CD4-positive, alpha-beta T cell treated with Interleukin-21 for 1 hour (primary cell): Measurements from ENCODE around the gene RS1.

Experiments used
- DNase-seq: peaks from one replicate; pipeline ENCODE4 v3.0.0-alpha.2; 2020

Gene RS1

GRCh38 chrX:18666614-18667013, 5.3 kb downstream of the RS1 start:
- no peak for DNase-seq

- no peak for DNase-seq
Measured at GRCh38 chrX:18664947-18665346, 7.0 kb downstream of the RS1 start.

DNA sequence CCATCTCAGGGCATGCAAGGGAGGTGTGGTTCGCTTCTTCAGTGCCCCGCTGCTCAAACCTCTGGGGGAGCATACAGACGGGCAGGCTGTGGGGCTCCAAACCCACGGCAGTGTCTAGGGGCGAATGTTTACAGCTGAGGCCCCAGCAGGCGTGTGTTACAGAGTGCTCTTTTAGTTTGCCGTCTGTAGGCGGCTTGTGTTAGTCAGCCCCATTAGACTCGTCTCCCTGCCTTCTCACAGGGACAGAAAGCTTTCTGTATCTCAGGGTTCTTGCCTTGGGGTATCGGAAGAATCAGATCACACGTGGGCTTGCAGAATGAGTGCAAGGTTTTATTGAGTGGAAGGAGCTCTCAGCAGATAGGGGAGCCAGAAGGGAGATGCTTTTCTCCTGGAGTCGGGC, 10.6 kb downstream of the RS1 start:
- no peak for DNase-seq

- no peak for DNase-seq
Measured at GRCh38 chrX:18654875-18655836, 16.8 kb downstream of the RS1 start.

- no peak for DNase-seq
Measured at GRCh38 chrX:18652636-18653035, 19.3 kb downstream of the RS1 start.

DNA sequence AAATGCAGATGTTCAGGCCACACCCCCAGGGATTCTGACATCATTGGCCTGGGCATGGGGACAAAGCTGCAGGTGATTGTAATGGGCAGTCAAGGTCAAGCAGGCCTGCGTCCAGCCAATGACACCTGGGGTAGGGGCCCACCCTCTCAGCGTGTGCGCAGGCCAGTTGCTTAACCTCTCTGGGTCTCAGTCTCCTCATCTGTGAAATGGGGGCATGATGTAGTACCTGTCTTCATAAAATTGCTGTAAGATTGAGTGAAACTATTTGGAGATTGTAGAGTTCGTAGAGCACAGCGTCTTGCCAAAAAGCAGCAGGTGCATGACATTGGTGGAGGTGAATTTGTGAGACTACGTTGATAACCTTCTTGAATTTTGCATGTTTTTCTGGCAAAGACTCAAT, 21.2 kb downstream of the RS1 start:
- no peak for DNase-seq

DNA sequence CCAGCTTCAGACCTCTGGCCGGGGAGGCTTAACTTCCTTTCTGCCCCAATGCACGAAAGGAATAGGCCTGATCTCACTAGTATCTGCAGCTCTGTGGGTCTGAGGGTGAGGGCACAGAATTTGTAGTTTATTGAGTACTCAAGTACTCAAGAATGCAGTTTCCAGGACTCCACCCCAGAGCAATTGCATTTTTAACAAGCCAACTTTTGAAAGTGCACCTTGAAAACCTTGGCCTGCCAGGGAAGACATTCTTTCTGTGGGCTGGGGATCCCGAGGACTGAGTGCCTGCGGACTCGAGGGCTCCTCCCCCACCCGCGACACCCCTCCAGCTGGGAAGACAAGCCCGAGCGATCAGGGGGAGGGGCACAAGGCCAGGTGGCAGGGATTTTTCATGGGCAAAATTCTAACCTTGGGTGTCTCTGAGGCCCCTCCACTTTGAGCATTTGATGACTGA, 22.4 kb downstream of the RS1 start:
- no peak for DNase-seq

DNA sequence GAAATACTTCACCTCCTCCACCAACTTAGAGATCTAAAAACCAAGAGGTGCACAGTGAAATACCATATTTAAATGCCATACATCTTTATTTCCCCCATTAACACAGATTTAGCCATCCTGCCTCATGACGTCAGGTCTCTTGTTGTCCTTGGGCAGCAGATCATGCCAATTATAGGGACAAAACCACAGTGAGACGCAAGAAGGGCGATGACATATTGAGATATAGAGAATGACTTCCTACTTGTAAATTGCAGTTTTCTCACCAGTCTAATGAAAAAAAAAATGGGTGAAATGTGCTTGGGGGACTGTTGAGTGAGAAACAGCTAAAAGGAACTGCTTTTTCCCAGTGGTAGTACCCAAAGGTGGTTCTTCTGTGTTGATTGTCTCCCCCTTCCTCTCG, 24.3 kb downstream of the RS1 start:
- DNase-seq = no peak

GRCh38 chrX:18643853-18644252, 28.1 kb downstream of the RS1 start:
- DNase-seq = no peak

GRCh38 chrX:18643243-18643642, 28.7 kb downstream of the RS1 start:
- DNase-seq = no peak

DNA sequence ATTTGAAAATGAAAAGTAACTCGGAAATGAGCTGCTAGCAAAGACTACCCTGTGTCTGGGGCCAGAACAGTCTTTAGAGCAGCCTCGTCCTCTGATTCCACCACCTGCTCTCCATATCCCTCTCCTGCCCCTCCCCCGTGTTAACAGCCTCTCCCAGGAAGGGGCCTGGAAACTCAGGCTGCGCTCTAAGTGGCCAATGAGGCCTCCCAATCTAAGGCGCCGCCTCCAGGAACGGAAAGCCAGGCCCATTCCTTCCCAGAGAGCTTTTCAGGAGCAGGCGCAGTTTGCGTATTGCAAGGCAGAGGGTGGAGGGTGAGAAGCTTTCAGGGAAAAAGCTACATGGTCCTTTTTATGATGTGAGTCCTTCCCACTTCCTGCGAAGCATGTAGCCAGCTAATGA, 31.2 kb downstream of the RS1 start:
- no peak for DNase-seq

DNA sequence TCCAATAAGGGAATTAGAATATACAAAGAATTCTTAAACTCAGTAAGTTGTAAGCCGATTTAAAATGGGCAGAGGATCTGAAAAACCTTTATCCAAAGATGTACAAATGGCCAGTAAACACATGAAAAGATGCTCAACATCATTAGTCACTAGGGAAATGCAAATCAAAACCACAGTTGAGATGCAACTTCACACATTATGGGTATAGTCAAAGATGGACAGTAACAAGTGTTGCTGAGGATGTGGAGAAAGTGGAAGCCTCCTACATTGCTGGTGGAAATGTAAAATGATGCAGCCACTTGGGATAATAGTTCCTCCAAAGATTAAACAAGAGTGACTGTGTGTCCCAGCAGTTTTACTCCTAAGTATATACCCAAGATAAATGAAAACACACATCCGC, 32.6 kb downstream of the RS1 start:
- DNase-seq = no peak

DNA sequence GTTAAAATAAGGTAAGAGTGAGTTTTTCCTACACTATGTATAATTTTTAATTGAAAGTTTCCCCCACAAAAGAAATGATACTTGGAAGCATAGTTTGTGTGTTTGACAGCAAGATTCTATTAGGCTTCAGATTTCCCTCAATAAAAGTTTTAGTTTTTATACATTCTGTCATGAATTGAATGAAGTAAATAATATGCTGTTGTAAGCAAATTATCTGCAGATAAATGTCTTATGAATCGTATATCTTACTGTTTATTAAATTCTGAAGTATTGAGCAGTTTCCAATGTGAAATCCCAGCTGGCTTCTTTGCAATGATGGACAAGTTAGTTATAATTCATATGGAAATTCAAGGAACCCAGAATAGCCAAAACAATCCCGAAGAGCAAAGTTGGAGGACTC, 33.5 kb downstream of the RS1 start:
- no peak for DNase-seq

DNA sequence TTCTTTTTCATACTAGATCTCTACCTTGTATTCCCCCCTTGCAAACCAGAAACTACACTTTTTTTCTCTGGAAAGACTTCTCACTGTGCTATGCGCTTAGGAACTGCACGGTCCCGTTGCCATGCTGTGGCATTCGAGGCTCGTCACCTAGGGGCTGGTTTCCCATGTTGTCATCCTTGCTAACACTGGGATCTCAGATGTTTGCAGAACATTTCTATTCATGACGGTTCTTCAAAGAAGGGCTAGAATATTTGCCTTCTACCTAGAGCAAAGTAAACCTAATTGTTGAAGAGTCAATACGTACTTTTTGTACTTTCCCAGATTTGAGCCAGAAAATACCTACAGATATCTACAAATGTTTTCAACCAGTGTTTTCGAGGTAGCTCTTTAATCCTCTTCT, 41.0 kb downstream of the RS1 start:
- DNase-seq = no peak

DNA sequence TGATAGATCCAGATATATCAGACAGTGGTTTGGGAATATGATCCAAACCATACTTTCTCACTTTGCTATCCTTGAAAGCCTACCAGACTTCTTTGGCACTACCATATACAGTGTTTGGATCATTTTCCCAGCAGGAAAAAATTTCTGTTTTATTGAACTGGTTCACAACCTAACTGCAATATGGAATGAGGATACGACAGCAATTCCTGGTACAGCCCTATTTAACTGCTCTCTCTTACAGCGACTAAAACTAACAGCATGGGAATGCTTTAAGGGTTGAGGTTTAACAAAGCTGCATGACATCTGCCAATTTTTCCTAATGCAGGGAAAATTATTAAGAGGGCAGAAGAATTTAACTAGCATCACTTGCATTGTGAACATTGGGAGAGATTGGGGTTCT, 47.3 kb downstream of the RS1 start:
- no peak for DNase-seq

GRCh38 chrX:18620349-18620748, 51.6 kb downstream of the RS1 start:
- no peak for DNase-seq

GRCh38 chrX:18619288-18619687, 52.6 kb downstream of the RS1 start:
- DNase-seq = no peak

GRCh38 chrX:18617407-18617750, 54.5 kb downstream of the RS1 start:
- no peak for DNase-seq

DNA sequence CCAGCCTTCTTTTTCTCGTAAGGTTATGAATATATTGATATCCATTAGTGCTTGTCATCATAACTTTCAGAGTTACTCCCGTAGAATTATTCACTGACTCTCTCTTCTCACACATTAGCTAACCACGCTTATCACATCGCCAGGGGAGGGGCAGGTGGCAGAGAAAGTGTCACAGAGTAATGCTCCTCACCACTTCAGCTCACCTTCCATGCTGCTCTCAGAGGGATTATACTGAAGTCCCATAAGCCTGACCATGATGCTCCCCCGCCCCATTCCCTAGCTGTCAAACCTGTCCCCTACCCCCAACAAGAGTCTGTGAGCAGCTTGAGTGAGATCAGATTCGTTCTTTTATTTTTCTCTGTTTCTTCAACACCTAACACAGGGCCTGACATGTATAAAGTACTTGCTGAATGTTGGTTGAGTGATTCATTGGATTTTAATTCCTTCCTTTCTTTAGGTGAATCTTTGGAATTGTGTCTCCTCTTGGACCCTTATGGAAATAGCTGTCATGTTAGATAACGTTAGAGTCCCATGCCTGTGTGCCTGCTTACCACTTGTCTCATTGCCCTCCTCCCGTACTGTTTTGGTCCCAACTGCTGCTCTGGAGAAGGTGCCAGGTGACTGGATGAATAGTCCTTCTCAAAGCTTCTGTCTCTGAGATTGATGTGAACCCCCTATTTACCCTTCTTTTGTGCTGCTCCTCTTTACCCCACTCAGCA, 55.1 kb downstream of the RS1 start:
- no peak for DNase-seq

GRCh38 chrX:18613930-18614639, 57.8 kb downstream of the RS1 start:
- DNase-seq = no peak

DNA sequence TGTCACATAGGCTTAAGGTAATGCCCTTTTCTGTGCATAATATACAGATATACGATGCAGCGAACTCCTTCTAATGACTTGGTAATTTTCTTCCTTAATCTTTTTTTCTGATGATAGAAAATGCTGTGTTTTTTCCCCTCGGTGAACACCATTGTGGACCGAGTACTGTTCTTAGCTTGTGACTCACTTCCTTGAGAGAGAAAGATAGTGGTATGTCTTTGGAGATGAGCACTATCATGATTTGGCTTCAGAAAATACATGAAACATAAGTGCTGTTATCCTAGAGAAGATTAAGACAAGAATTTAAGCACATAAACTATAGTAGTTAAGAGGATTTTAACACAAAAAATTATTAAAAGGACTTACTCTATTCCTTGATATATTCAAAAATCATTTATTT, 63.9 kb downstream of the RS1 start:
- DNase-seq = no peak

DNA sequence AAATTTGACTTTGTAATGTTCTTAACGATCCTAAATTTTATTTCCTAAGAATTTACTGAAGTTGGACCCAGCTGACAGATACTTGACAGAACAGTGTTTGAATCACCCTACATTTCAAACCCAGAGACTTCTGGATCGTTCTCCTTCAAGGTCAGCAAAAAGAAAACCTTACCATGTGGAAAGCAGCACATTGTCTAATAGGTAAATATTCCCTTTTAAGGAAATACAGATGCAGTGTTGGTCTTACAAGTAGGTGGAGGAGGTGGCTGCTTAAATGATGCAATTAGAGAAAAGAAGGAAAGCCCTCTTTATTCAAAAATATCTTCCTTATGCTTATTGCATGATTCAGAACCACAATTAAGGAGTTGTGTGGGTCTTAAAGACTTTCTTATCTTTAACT, 73.5 kb downstream of the RS1 start:
- DNase-seq = no peak

DNA sequence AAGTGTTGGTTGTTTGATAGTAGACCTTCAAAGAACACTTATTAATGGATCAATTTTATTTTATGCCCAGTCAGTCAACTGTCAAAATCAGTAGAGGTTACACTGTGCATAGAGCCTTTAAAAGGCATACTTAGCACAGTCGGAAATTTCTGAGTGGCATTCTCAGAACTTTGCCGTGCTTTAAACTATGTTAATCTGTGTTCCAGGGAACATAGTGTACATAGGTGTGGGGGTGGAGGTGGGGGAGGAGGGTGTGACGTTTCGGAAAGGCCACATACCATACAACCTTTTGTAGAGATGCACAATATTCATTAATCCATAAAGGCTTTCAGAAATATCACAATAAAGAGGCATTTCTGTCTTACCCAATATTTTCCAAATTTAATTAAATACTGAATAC, 75.8 kb downstream of the RS1 start:
- DNase-seq = no peak

- DNase-seq = no peak
Measured at GRCh38 chrX:18594079-18594478, 77.8 kb downstream of the RS1 start.
